HG02588 (cell line): ENCODE data around the gene TMEM59.

Experiments used
- ATAC-seq: cut with Tn5 transposase; IDR thresholded peaks from one replicate; pipeline ENCODE4 v1.9.1; 2021; ENCODE audit warnings: mild to moderate bottlenecking, moderate library complexity; ENCODE audit not compliant: unreplicated experiment

Gene TMEM59

DNA sequence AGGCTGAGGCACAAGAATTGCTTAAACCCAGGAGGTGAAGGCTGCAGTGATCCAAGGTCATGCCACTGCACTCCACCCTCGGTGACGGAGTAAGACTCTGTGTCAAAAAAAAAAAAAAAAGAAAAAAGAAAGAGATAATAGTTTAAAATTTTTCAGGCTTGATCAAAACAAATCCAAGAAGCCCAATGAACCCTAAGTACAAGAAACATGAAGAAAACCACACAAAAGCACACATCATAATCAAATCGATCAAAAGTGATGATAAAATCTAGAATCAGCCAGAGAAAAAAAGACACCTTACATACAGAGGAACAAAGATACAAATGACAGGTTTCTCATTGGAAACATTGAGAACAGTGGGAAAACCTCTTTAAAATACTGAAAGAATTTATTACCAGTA is 66.5 kb downstream of the TMEM59 start:
- ATAC-seq, result no peak

GRCh38 chr1:53984726-53985125 is 68.3 kb downstream of the TMEM59 start:
- no peak for ATAC-seq

- ATAC-seq, result no peak
Measured at GRCh38 chr1:53982763-53983104, 70.3 kb downstream of the TMEM59 start.

- ATAC-seq, result no peak
Measured at GRCh38 chr1:53982034-53982762, 70.8 kb downstream of the TMEM59 start.

- ATAC-seq, result no peak
Measured at GRCh38 chr1:53981220-53981619, 71.8 kb downstream of the TMEM59 start.

DNA sequence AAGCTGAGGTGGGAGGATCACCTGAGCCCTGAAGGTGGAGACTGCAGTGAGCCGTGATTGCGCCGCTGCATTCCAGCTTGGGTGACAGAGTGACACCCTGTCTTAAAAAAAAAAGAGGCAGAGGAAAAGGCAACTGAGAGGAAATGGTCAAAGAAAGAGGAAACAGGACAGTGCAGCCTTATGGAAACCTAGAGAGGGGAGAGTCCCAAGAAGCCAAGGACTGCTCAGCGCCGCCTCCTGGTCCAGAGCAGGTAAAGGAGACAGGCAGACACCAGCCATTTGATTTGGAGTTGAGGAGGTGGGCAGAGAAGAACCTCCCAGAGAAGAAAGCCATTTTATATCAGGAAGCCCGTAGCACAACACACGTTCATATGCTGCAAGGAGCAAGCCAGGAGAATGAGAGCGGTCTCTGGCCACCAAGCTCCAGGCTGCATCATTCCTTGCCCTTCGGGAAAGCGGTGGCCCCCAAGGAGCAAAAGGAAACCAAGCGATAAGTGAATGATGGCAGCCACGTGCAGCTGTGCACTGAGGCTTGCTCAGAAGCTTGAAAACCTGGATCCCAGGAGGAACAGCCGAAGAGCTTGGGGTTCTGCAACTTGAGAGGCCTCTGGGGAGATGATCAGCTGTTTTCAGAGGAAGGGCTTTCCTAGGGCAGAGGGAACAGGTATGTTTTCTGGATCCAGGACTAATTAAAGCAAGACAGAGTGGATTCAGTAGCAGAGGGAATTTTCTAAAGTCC is 73.1 kb downstream of the TMEM59 start:
- no peak for ATAC-seq
